K562 (cell line): ENCODE results near the gene NUDT22. TPM values are rescaled to one million over a fixed set of nuclear protein-coding genes. Genes with fewer than 3 reads are reported as not detected.

Source experiments
- BCLAF1 ChIP-seq, 2 experiments: fragments of 450-650 bp in 1 of 2; IDR thresholded peaks; 2 replicates each; pipeline ENCODE4 v1.6.1; 2011 to 2017; ENCODE audit warnings: low read depth in 2 of 2, antibody characterized with exemption in 1 of 2, borderline replicate concordance in 1 of 2, low read length in 1 of 2, mild to moderate bottlenecking in 1 of 2, mixed read lengths in 1 of 2; ENCODE audit not compliant: control insufficient read depth in 1 of 2
- CCNT2 ChIP-seq: IDR thresholded peaks from 2 replicates; pipeline ENCODE4 v1.6.1; 2011; ENCODE audit warnings: borderline replicate concordance, low read depth, mild to moderate bottlenecking, moderate library complexity, mixed read lengths, low read length; ENCODE audit not compliant: insufficient read length; ENCODE audit errors: extremely low read depth
- CREB3L1 ChIP-seq: fragments of 450-650 bp; IDR thresholded peaks from 2 replicates; pipeline ENCODE4 v1.6.1; 2014; ENCODE audit warnings: low read depth, mild to moderate bottlenecking, moderate library complexity, borderline replicate concordance
- CSDE1 ChIP-seq, 2 experiments: fragments of 450-650 bp; IDR thresholded peaks; 2 replicates each; pipeline ENCODE4 v1.6.1; 2016; ENCODE audit warnings: mild to moderate bottlenecking in 1 of 2
- FOSL1 ChIP-seq: fragments of 200-800 bp; sonication (Bioruptor generic); conservative IDR thresholded peaks from 2 replicates; pipeline ENCODE4 v1.6.1; 2016; ENCODE audit warnings: missing genetic modification characterization, missing compliant biosample characterization
- FOXP4 ChIP-seq: sonication (generic); formaldehyde crosslinking; IDR thresholded peaks from 2 replicates; pipeline ENCODE4 v1.8.0; 2022; ENCODE audit warnings: mild to moderate bottlenecking, missing genetic modification reagents, borderline replicate concordance
- HDAC1 ChIP-seq, 2 experiments: fragments of 450-650 bp; IDR thresholded peaks; 2 replicates each; pipeline ENCODE4 v1.6.1; 2016 to 2017; ENCODE audit warnings: inconsistent platforms in 1 of 2, mild to moderate bottlenecking in 1 of 2, moderate library complexity in 1 of 2
- ILF3 ChIP-seq: fragments of 450-650 bp; IDR thresholded peaks from 2 replicates; pipeline ENCODE4 v1.6.1; 2018; ENCODE audit warnings: antibody characterized with exemption, mild to moderate bottlenecking, moderate library complexity, borderline replicate concordance
- KDM1A ChIP-seq, 2 experiments: fragments of 450-650 bp; IDR thresholded peaks; 2 replicates each; pipeline ENCODE4 v1.6.1; 2016; ENCODE audit warnings: mild to moderate bottlenecking in 2 of 2
- NFATC3 ChIP-seq: fragments of 450-650 bp; IDR thresholded peaks from 2 replicates; pipeline ENCODE4 v1.6.1; 2017; ENCODE audit warnings: mild to moderate bottlenecking
- NKRF ChIP-seq: fragments of 450-650 bp; IDR thresholded peaks from 2 replicates; pipeline ENCODE4 v1.6.1; 2016; ENCODE audit warnings: borderline replicate concordance
- POLR2A ChIP-seq: fragments of 450-650 bp; conservative IDR thresholded peaks from 2 replicates; pipeline ENCODE4 v1.6.1; 2016
- VEZF1 ChIP-seq: fragments of 200-800 bp; sonication (Bioruptor generic); IDR thresholded peaks from 2 replicates; pipeline ENCODE4 v1.6.1; 2017; ENCODE audit warnings: missing genetic modification characterization, missing compliant biosample characterization
- ZZZ3 ChIP-seq: fragments of 450-650 bp; IDR thresholded peaks from 2 replicates; pipeline ENCODE4 v1.6.1; 2016; ENCODE audit warnings: antibody characterized with exemption, mild to moderate bottlenecking, moderate library complexity
- polyA plus RNA-seq, 8 experiments: library from polyadenylated mRNA; depleted of rRNA in 4 of 8; stranded (reverse) in 5 of 8; unstranded in 3 of 8; fragments of >200 nt; fragmentation: Nextera tagmentation in 2 of 8; fragmentation: Illumina TruSeq in 1 of 8; extraction: Ambion mirVana in 2 of 8; extraction: Trizol in 1 of 8; gene quantifications; 2 replicates each; pipeline versions ENCODE4 v1.2.1 to v1.2.3, GENCODE V29; 2011 to 2014; ENCODE audit warnings: inconsistent platforms in 1 of 8, missing spikeins in 1 of 8
- total RNA-seq, 7 experiments: library from RNA; depleted of rRNA in 6 of 7; stranded (reverse); fragments of >200 nt in 6 of 7; fragmentation: Illumina TruSeq in 2 of 7; extraction: Trizol in 2 of 7; gene quantifications; 2 replicates each; pipeline versions ENCODE4 v1.2.1 to v1.2.3, GENCODE V29; 2011 to 2021; ENCODE audit warnings: low replicate concordance in 1 of 7

NUDT22 gene
- total and polyA plus RNA-seq, 9 of the 15 experiments (the other 6 are each of a cell fraction or from before 2014, with no cell fraction given): 6.3 to 92.6 (median 37.4) TPM

- TF ChIP-seq VEZF1 (CRISPR knock-in tag): peak; percentile 93
- TF ChIP-seq CREB3L1: peak; percentile 42; the same call in 1 of the 2 replicates
- no peak for TF ChIP-seq CCNT2
- TF ChIP-seq HDAC1 (IDR thresholded peaks at IDR 0.05): peak in 1 of 2 experiments; percentile 76; a peak in 1 of 4 replicates
- TF ChIP-seq CSDE1 (IDR thresholded peaks at IDR 0.05): no peak
- TF ChIP-seq FOXP4: peak; percentile 81; the same call in 1 of the 2 replicates
- 0 out of 4 replicates have a peak, but pooled peaks of 1 of the 2 experiments have one; percentile 68 for TF ChIP-seq BCLAF1 (IDR thresholded peaks at IDR 0.05; ENCODE audit: borderline replicate concordance in 1 of 2, control insufficient read depth in 1 of 2, low read depth in 2 of 2, low read length in 1 of 2)
- TF ChIP-seq FOSL1 (tag): peak; percentile 92
- peak; percentile 81 for TF ChIP-seq NKRF
- no peak for TF ChIP-seq NFATC3
- TF ChIP-seq ZZZ3: no peak
- TF ChIP-seq KDM1A (IDR thresholded peaks at IDR 0.05): 0 out of 4 replicates have a peak, but pooled peaks of 1 of the 2 experiments have one; percentile 0
- peak; percentile 88 for TF ChIP-seq POLR2A
- no peak for TF ChIP-seq ILF3
Measured at GRCh38 chr11:64207256-64208085, 18.6 kb upstream of the NUDT22 start (continued).
